ENCODE results near the gene SLC25A43.

The SLC25A43 gene

GRCh38 chrX:119500061-119500800 lies 101.1 kb downstream of the SLC25A43 start:
- no peak for DNase-seq (ENCODE audit: low spot score)

GRCh38 chrX:119501511-119502148 lies 102.5 kb downstream of the SLC25A43 start:
- DNase-seq (ENCODE audit: low spot score): no peak

- no peak for DNase-seq (ENCODE audit: low spot score)
These were observed 103.8 kb downstream of the SLC25A43 start for GRCh38 chrX:119502727-119503483.

GRCh38 chrX:119503484-119503861 lies 104.3 kb downstream of the SLC25A43 start:
- DNase-seq (ENCODE audit: low spot score): peak; percentile 79
